ENCODE results near the gene MAP3K9. TPM values are rescaled to one million over a fixed set of nuclear protein-coding genes. Genes with fewer than 3 reads are reported as not detected.

MAP3K9 gene
- total RNA-seq, 2 donors from 2014 or later, result 7.7 to 9.1 TPM

GRCh38 chr14:70677341-70677740, 132.0 kb downstream of the MAP3K9 start:
- Mint-ChIP-seq H3K27ac (no peak overlapping the region), H3K4me3 (no peak overlapping the region), H3K36me3 (ENCODE audit: low read depth) (peaks cover 5% of the 10 kb centered on the region), H3K4me1 (peaks cover 5% of the 10 kb centered on the region), H3K27me3 (no peaks in the 10 kb centered on the region)
- DNase-seq, result no peak
- ATAC-seq, result no peak
- H3K9me3 ChIP-seq (ENCODE audit: control insufficient read depth, low read length, poor library complexity, severe bottlenecking), result no peaks in the 10 kb centered on the region

Other genes starting within 250 kb of the MAP3K9 start
- gene MED6, start 208.9 kb downstream of the MAP3K9 start, total RNA-seq, result 10 to 100 TPM; 74.5 to 90.4 TPM
- 10 to 100 TPM in 1 of 2 donors, 1 to 10 TPM in 1; 8.2 to 11.7 TPM for gene TTC9, start 167.6 kb downstream of the MAP3K9 start, total RNA-seq
- 100 to 1,000 TPM; 140 to 153 TPM for gene PCNX1, start 97.9 kb upstream of the MAP3K9 start, total RNA-seq

All from T-helper 17 cell (primary cell).